Measurements from ENCODE around the gene COMT. TPM values are rescaled to one million over a fixed set of nuclear protein-coding genes. Genes with fewer than 3 reads are reported as not detected.

COMT gene
- total and polyA plus RNA-seq, 9 of the 15 experiments (the other 6 are each of a cell fraction or from before 2014, with no cell fraction given), result 12.5 to 351 (median 155) TPM

- TF ChIP-seq DNMT1 (IDR thresholded peaks at IDR 0.05) (no peak), BCOR (IDR thresholded peaks at IDR 0.05) (0 out of 2 replicates have a peak, but pooled peaks have one; percentile 36), THRB (CRISPR knock-in tag; conservative IDR thresholded peaks at IDR 0.05) (0 out of 2 replicates have a peak, but pooled peaks have one; percentile 76), CGGBP1 (CRISPR knock-in tag; IDR thresholded peaks at IDR 0.05) (no peak), HEY1 (CRISPR knock-in tag; IDR thresholded peaks at IDR 0.05; ENCODE audit: borderline replicate concordance) (no peak), GABPA (tag; conservative IDR thresholded peaks at IDR 0.05; ENCODE audit: low read depth) (no peak), SOX6 (IDR thresholded peaks at IDR 0.05) (no peak), TFAM (CRISPR knock-in tag; conservative IDR thresholded peaks at IDR 0.05) (no peak), ZNF12 (CRISPR knock-in tag; IDR thresholded peaks at IDR 0.05) (no peak), ZFP36 (IDR thresholded peaks at IDR 0.05; ENCODE audit: low read depth, low read length, partially characterized antibody) (no peak), E2F3 (CRISPR knock-in tag; IDR thresholded peaks at IDR 0.05) (no peak), SIX5 (IDR thresholded peaks at IDR 0.05; ENCODE audit: borderline replicate concordance in 1 of 2, insufficient read depth in 1 of 2, low read depth in 1 of 2, low read length in 2 of 2) (0 out of 4 replicates have a peak, but pooled peaks of 1 of the 2 experiments have one; percentile 11), FOXK1 (CRISPR knock-in tag; IDR thresholded peaks at IDR 0.05; ENCODE audit: borderline replicate concordance) (no peak), ZNF695 (CRISPR knock-in tag; IDR thresholded peaks at IDR 0.05) (no peak), ELF4 (CRISPR knock-in tag; IDR thresholded peaks at IDR 0.05) (0 out of 2 replicates have a peak, but pooled peaks have one; percentile 41), PRDM10 (IDR thresholded peaks at IDR 0.05; ENCODE audit: partially characterized antibody) (no peak), MEF2A (IDR thresholded peaks at IDR 0.05; ENCODE audit: control insufficient read depth, low read depth, low read length) (peak; percentile 10; the same call in 1 of the 2 replicates), GTF2B (IDR thresholded peaks at IDR 0.05; ENCODE audit: extremely low read depth, insufficient read length) (no peak), MECOM (CRISPR knock-in tag; IDR thresholded peaks at IDR 0.05) (0 out of 2 replicates have a peak, but pooled peaks have one; percentile 3), MAZ (CRISPR knock-in tag; conservative IDR thresholded peaks at IDR 0.05 in 1 of 2, IDR thresholded peaks at IDR 0.05 in 1 of 2) (no peak)
Observed at GRCh38 chr22:19958083-19959042, 16.8 kb downstream of the COMT start (continued).
